Stimulated activated CD4-positive, alpha-beta T cell treated with anti-CD3 and anti-CD28 coated beads, TNF-alpha, amount 100 ng/mL, for 4 hours (primary cell): ENCODE measurements around the gene ERMP1.

Source experiments
- DNase-seq, 3 experiments: peaks; one replicate each; pipeline ENCODE4 v3.0.0-alpha.2; 2020; ENCODE audit warnings: low read depth in 3 of 3

ERMP1 gene

DNA sequence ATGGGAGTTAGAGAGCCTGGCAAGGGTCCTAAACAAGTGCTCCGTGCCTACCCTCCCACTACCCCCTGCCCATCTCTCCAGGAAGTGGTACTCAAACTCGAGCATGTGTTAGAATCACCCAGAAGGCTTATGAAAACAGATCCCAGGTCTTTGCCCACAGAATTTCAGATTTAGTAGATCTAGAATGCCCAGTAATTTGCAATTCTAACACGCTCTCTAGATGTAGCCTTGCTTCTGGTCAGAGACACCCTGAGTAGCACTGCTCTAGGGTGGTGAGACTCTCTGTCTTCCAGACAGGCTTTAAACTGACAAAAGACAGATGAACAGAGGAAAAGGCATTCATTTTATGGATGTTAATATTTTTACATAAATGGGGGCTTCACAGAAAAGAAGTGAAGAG lies 20.7 kb upstream of the ERMP1 start:
- no peak for DNase-seq

DNA sequence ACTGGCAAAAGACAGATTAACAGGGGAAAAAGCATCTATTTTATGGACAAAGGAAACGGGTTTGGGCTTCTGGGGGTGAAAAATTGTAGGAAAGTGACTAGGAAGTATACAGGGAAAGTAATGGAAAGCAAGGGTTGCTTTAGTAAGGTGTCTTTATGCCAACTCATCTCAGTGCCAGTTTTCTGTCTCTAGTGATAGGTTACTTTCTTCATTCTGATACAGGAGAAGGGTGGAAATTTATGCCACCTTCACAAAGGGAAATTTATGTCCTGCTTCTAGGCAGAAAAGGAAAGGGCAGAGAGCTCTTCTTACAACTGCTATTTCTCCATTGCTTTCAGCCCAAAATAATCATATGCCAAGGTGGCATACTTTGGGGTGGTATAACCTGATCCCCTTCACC lies 20.1 kb upstream of the ERMP1 start:
- no peak for DNase-seq

DNA sequence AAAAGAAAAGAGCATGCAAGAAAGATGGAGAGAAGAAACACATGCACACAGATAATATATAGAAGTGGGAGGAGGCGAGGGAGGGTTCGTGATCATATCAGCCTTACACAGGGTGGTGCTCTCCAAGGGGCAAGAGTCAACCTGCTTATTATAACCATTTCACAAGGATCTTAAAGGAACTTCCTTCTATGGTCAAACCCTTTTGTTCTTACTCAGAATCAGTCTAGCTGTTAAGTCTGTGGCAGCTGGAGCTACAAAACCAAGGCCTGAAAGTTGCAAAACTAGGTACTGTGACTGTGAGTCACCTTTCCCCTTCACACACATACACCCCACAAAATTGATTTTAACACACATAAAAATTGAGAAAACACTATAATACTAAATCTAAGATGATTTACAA lies 18.5 kb upstream of the ERMP1 start:
- no peak for DNase-seq

DNA sequence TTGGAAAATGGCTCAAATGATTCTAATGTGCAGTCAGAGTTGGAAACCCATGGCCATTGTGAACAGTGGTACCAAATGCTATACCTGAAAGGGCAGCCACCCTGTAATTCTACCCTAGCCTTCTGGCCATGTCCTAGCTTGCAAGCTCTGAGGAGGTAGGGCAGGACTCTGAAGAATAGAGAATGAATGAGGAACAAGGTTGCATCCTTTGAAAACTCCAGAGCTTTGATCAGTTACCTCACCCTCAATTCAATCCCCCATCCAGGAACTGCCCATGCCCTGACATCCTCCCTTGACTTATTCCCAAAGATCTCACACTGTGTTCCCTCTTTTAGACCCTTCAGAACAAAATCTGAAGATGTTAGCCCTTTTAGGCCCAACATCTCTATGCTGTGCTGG lies 17.8 kb upstream of the ERMP1 start:
- no peak for DNase-seq

DNA sequence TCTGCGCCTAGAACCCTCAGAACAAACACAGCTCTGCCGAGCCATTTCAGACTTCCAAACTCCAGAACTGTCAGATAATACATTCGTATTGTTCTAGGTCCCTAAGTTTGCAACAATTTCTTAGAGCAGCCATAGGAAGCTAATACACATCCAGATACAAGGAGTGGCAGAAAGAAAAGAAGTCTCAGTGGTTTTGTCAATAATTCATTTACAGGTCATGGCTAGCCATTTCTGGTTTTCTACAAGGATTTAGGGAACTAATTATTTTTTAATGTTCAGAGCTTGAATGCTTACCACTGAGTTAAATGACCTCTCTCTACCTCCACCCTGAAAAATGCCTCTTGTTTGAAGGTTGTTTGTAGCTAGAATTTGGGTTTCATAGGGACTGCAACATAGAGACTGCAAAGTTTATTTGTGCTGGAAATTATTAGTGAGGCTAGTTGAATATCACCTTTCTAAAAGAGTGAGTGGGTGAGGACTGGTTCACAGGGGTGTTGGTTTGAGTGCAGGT lies 15.5 kb upstream of the ERMP1 start:
- no peak for DNase-seq

DNA sequence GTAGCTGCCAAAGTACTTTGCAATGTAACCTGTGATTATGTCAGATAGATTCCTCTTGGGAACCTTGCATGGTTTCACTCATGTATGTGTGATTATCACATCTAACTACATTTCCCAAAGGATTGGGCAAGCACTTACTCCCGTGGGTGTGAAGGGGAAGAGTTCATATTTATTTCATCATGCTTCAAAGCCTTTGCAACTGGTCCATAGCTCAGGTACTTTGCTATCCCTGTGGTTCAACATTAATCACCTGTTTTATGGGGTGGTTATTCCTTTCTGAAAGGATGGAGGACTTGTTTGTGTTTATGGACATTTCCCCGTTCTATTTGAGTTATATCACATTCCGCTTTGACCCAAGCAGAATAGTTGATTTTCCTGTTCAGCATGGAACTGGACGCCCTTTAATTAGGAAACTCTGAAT lies 13.6 kb upstream of the ERMP1 start:
- no peak for DNase-seq

DNA sequence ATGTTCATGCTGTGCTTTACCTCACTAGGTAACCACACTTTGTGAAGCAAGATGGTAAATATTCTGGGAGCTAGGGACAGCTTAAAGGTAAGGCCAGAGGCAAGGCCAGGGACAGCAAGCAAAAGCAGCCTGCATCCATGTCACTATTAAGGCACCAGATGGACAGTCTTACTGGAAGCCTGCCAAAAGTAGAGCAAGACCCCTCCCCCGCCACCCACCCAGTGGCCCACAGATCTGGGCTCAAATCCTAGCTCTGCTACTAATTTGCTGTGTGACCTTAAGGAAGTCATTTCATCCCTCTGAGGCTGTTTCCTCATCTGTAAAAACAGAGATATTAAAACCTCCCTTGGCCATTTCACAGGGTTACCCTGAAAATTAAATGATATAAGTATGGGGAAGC lies 13.2 kb upstream of the ERMP1 start:
- no peak for DNase-seq

DNA sequence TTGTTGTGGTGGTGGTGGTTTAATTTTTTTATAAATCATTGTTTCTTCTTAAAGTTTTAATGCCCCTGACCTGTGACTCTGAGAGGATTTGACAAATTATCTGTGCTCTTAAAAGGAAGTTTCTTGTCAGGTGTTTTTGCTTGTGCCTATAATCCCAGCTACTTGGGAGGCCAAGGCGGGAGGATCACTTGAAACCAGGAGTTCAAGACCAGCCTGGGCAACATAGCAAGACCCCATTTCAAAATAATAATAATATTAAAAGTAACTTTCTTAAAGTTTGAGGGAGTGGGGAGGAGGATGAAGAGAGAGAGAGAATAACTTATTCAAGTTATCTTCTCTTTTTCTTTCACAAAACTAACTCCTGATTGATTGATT lies 12.2 kb upstream of the ERMP1 start:
- no peak for DNase-seq

DNA sequence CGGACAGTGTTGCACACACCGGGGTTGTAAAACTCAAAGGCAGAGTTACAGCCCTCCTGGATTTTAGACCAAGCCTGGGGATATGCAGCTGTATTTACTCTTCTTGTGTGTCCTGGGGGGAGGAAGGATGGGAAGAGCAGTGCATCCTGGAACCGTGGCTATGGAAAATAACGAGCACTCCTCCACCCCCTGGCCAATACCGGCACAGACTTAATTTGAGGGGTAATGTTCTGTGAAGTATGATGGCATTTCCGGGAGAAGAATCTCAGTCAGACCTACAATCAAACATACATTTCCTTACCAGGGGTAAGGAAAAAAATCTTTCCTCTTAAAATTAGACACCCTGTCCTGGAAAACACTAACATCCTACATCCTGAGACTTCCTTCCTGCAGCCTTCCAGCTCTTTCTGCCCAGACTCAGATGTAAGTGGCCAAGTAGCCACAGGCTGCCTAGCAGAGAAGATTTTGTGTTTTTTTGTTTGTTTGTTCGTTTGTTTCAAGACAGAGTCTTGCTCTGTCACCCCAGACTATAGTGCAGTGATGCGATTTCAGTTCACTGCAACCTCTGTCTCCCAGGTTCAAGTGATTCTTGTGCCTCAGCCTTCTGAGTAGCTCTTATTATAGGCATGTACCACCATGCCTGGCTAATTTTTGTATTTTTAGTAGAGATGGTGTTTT lies 11.0 kb upstream of the ERMP1 start:
- no peak for DNase-seq

DNA sequence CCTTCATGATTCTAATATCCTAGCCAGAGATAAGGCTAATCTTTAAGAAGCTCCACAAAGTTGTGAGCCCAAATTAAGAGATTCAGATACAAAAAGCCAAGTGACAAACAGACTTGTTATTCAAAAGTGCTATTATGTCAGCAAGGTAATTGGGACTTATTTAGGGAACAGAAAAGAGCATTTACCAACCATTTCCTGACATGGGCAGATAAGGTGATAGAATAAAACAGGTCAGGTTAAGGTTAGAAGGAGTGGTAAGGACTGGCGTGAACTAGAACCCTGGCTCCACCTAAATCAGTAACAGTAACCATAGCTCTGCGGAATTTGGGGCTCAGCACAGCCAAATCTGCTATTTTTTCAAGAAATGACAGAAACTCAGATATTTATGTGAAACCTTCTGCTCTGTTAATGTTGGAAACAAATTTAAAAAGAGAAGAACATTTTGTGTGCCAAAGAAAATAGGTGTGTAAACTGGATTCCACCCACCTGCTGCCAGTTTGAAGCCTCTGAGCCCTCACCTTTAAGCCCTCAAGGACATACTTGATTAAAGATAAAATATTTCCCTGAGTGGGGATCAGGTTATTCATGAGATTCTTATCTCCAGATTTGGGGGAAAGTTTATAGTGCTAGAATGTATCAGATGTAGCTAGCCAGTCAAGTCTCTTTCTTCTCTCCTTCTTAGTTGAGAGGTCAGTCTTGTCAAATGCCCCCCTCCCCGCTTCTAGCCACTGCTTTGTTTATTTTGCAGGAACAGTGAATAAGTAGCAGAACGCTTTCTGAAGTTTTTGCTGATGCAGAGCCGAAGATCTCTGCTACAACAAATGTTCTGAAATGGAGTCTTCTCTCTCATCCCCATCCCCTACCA lies 10.2 kb upstream of the ERMP1 start:
- DNase-seq = no peak

DNA sequence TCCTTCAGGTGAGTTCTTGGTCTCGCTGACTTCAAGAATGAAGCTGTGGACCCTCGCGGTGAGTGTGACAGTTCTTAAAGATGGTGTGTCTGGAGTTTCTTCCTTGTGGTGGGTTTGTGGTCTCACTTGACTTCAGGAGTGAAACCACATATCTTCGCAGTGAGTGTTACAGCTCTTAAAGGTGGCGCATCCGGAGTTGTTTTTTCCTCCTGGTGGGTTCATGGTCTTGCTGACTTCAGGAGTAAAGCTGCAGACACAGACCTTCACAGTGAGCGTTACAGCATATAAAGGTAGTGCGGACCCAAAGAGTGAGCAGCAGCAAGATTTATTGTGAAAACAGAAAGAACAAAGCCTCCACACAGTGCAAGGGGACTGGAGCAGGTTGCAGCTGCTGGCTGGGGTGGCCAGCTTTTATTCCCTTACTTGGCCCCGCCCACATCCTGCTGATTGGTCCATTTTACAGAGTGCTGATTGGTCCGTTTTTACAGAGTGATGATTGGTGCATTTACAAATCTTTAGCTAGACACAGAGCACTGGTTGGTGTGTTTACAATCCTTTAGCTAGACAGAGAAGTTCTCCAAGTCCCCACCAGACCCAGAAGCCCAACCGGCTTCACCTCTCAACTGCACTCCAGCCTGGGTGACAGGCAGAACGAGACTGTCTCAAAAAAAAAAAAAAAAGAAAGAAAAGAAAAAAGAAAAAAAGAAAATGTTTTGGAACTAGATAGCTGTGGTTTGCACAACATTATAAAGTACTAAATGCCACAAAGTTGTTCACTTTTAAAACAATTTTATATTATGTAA lies 9.1 kb upstream of the ERMP1 start:
- DNase-seq = peak in 2 of 3 experiments; percentile 13 to 27

DNA sequence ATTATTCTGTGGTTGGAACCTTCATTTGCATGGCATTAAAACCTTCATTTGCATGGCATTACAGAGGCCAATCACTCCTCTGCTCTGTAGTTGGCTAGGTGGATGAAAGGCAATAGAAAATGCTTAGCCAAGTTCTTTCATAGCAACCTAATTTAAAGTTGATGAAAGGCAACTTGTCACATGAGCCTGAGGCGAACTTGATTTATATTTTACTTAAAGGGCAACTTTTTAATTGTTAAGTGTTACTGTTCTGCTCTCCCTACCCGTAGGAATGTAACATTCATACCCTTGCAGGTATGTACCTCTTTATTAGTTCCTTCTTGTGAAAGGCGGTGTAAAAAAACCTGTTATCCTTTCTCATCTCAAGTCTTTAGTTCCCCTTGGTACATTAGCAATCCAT lies 7.9 kb upstream of the ERMP1 start:
- no peak for DNase-seq

DNA sequence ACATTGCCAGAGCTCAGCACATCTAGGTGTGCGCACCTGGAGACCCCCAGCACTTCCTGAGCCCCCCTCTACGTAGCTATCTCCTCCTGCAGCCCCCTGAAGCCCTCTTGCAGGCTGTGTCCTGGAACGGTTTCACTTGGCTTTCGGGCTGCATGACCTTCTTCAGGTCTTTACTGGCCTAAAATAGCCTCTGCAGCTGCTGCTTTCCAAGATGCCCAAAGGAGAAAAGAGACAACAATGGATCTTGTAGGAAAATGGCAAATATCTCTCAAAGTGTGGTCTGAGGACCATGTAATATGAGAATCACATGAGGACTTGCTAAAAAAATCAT lies 6.6 kb upstream of the ERMP1 start:
- no peak for DNase-seq

DNA sequence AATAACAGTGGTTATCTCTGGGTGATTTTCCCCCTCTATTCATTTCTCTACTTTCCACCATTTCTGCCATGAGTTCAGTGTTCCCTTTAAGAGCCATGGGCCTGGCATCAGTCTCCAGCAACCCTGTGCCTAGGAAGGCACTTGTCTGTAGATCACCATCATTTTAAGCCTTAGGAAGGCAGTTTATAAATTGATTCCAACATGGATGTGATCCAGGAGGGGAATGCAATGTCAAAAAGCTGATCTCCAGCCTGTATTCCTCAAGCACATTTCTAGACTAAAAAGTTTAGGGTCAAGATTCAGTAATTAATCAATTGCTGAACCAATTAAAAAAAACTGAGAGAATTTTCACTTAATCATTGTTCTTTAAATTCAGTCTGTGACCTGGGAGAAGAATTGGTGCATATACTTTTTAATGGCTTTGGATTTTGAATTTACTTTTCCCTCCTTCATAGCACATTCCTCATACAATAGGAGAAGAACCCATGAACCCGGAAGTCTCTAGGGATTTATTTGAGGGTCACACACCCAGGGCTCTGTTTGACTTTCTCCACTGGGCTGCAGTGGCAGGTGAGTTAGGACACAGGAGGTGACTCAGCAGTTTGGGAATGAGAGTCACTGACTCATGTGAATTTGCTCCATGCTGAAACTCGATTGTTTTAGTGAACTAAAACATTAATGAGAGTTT lies 6.1 kb upstream of the ERMP1 start:
- no peak for DNase-seq

DNA sequence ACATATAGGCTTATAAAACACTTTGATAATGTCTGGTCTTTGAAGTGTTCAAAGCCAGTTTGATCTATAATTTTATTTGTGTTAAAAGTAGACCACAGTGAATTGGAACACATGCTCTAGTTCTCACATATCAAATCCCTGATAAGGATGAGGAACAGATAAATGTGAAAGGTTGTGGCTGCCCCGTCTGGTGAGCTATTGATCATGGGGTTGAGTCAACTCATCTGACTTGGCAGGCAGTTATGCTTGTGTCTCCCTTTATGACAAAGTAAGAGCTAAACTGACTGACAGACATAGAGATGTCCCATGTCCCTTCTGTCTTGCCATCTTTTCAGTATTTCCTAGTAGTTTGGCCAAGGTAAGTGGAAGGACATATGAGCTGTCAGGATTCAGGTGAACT lies 2.9 kb upstream of the ERMP1 start:
- no peak for DNase-seq

DNA sequence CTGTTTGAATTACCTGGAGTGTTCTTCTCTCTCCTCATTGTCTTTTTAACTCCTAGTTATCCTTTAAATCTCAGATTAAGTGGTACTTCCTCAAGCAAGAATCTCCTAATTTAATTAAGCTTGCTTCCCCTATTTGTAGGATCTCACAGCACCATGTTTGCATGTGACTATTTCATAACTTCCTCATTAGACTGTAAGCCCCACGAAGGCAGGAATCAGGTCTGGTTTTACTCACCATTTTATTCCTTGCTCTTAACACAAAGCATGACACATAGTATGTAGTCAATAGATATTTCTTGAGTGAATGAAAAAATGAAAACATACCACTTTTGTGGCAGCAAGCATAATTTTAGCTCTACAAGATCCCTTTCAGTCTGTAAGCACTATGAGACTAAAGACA lies 1.3 kb upstream of the ERMP1 start:
- DNase-seq = no peak

DNA sequence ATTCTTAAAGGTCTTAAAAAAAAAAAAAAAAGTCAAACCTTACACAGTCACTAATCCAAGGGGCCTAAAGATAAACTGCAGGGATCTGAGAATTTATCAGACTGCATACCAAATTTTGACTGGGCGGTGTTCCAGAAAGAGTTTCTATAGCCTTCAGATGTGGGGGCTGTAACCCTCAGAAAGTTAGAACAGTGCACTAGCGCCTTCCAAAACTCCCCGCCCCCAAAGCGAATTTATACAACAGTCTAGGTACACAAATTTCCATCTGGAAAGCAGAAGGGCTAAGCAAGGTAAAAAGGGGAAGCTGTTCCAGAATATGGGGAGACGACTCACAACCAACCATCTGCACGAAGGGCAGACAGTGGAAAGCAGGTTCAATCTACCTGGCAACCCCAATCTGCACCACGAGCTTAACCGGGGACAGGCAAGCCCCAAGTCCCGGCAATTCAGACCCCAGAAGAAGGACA lies 813 bp downstream of the ERMP1 start:
- no peak for DNase-seq

DNA sequence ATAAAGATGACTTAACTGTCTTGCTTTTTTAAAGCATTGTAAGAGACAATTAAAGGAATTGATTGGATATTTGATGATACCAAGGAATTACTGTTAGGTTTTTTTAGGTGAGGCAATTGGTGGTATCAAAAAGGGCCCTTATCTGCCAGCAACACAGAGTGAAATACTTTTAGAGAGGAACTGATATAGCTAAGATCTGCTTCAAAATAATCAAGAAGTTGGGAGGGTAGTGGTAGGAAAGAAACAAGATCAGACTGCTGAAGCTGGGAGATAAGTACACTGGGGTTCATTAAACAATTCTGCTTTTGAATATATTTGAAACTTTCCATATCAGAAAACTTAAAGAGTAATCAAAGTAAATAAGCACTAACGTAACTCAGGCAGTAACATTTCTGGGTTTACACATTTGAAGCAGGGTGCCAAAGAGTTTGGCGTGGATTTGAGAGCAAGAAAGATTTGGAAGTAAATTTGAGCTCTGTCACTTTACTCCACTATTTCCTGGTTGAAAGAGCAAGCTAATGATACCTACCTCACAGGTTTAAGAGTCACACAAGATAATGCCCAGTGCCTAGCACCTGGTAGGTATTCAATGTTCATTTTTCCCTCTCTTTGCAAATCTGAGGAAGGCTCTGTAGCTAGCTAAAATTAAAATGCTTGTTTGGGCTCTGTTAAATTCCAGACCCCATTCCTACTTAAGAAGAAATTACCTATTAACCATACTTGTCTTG lies 6.9 kb downstream of the ERMP1 start:
- DNase-seq = no peak

DNA sequence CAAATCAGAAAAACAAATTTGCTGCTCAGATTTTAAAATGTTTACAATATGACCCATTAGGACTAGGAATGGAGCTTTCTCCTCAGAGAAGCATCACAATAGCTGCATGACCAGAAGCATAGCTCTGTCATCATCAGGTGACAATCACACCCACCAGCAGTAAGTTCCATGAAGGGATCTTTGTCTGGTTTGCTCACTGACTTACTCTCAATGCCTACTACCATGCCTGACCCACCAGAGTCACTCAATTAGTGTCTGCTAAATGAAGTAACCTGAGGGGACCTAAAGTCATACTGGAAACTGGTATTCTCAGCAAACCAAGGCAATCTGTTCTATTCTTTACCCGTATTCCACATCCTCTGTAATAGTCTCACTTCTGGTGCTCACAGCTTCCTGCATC lies 7.7 kb downstream of the ERMP1 start:
- DNase-seq = no peak

DNA sequence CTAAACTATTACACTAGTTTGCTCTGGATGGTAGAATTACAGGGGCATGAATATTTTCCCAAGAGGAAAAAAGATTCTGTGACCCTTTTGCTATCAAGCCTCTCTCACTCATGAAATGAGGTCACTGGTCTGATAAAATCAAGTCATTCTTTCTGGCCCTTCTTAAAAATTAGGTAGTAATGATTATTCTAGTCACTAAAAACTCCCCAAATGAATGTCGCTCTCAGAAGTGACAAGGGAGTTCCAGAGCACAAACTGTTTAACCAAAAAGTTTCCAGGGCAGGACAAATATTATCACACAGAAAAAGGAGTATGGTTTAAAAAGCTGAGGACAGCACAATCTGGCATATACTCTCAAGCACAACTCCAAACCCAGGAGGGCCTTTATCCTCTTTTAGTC lies 12.5 kb downstream of the ERMP1 start:
- DNase-seq = no peak

DNA sequence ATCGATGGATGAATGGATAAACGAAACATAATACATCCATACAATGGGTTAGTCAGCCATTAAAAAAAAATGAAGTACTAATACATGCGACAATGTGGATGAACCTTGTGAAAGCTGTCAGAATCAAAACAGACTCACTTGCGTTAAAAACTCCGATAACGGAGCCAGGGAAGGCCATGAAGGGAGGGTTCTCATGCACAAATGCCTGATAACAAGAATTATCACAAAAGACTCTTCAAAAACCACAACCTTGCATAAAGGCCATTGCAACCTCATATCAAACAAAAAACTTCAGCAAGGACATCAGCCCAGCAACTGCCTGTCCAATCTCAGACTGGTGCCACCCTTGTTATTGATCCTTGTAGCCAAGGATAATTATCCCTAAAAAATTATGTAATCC lies 13.7 kb downstream of the ERMP1 start:
- no peak for DNase-seq
